MCF 10A (cell line): ENCODE results near the gene GPSM1. TPM values are rescaled to one million over a fixed set of nuclear protein-coding genes. Genes with fewer than 3 reads are reported as not detected.

Source experiments
- BruUV-seq: library from RNA; stranded (reverse); fragments of 400-500 nt; replicated peaks from 2 replicates; lab custom pipeline; 2021; lab: Mats Ljungman, UMichigan
- CTCF ChIA-PET: fragments of 300-600 bp; sonication (Branson Sonifier 250); formaldehyde crosslinking; extraction: SDS; loops from one replicate; lab custom pipeline; 2021; ENCODE audit warnings: antibody characterized with exemption, inconsistent platforms; lab: Yijun Ruan, JAX
- POLR2A ChIA-PET: fragments of 300-600, 350-650 bp; sonication (Branson Sonifier 250); formaldehyde crosslinking; extraction: SDS; loops from one replicate; lab custom pipeline; 2020; ENCODE audit warnings: antibody characterized with exemption, inconsistent platforms; lab: Yijun Ruan, JAX
- DNase-seq: peaks from one replicate; pipeline ENCODE4 v3.0.0-alpha.2; 2018; ENCODE audit not compliant: unreplicated experiment
- H3K27ac Mint-ChIP-seq: one replicate; pipeline ENCODE4 v1.8.0; 2022; ENCODE audit warnings: mild to moderate bottlenecking, low read depth, mixed read lengths; ENCODE audit not compliant: unreplicated experiment
- H3K27me3 Mint-ChIP-seq: one replicate; pipeline ENCODE4 v1.8.0; 2022; ENCODE audit warnings: mixed read lengths; ENCODE audit not compliant: insufficient read depth, unreplicated experiment
- H3K36me3 Mint-ChIP-seq: one replicate; pipeline ENCODE4 v1.8.0; 2022; ENCODE audit warnings: mild to moderate bottlenecking, moderate library complexity, mixed read lengths; ENCODE audit not compliant: insufficient read depth, unreplicated experiment
- H3K4me1 Mint-ChIP-seq: one replicate; pipeline ENCODE4 v1.8.0; 2022; ENCODE audit warnings: mixed read lengths; ENCODE audit not compliant: insufficient read depth, unreplicated experiment
- H3K4me3 Mint-ChIP-seq: one replicate; pipeline ENCODE4 v1.8.0; 2022; ENCODE audit warnings: mild to moderate bottlenecking, moderate library complexity, mixed read lengths; ENCODE audit not compliant: unreplicated experiment
- H3K9me3 Mint-ChIP-seq: one replicate; pipeline ENCODE4 v1.8.0; 2022; ENCODE audit warnings: mixed read lengths; ENCODE audit not compliant: unreplicated experiment
- intact Hi-C: fragments of 100-400 bp; cut with micrococcal nuclease; formaldehyde crosslinking; loops from 2 replicates; pipeline ENCODE4 v1.14.1; 2022
- total RNA-seq: library from RNA; stranded (reverse); gene quantifications from 2 replicates; pipeline ENCODE4 v1.2.3, GENCODE V29; 2022
- TF ChIP-seq, protein P1 (sequence below): fragments of 200-600 bp; IDR thresholded peaks from one replicate; pipeline ENCODE4 v1.8.0; 2022; ENCODE audit warnings: antibody characterized with exemption, mild to moderate bottlenecking; ENCODE audit not compliant: unreplicated experiment

GPSM1 gene
- total RNA-seq, 1 experiment from 2014 or later, result 15.5 TPM

DNA sequence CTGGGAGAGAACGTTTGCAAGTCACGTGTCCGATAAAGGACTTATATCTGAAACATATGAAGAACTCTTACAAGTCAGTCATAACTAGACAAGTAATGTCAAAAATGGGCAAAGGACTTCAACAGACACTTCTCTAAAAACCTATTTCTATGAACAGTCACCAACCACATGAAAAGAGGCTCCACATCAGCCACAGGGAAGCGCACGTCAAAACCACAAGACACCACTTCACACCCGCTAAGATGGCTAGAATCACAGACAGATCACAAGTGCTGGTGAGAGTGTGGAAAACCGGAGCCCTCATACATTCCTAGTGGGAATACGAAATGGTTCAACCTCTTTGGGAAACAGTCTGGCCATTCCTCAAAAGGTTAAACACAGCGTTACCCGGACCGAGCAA, 57.7 kb downstream of the GPSM1 start:
- no peaks in the 10 kb centered on the region for H3K27me3 Mint-ChIP-seq
- H3K4me3 Mint-ChIP-seq, result no peak overlapping the region
- H3K36me3 Mint-ChIP-seq, result peaks cover 69% of the 10 kb centered on the region
- H3K4me1 Mint-ChIP-seq, result no peaks in the 10 kb centered on the region
- ChIA-PET POLR2A (interaction anchor here (0.8 to 1.1 kb wide), 2 partner anchors 8 to 40 kb away, joined by 3 read pairs; no protein-coding TSS in a partner anchor), CTCF (interaction anchor here (1.3 kb wide), 1 partner anchor 22 kb away, joined by 4 read pairs; the partner anchor contains the start of gene DNLZ)
- TF ChIP-seq, protein P1, sequence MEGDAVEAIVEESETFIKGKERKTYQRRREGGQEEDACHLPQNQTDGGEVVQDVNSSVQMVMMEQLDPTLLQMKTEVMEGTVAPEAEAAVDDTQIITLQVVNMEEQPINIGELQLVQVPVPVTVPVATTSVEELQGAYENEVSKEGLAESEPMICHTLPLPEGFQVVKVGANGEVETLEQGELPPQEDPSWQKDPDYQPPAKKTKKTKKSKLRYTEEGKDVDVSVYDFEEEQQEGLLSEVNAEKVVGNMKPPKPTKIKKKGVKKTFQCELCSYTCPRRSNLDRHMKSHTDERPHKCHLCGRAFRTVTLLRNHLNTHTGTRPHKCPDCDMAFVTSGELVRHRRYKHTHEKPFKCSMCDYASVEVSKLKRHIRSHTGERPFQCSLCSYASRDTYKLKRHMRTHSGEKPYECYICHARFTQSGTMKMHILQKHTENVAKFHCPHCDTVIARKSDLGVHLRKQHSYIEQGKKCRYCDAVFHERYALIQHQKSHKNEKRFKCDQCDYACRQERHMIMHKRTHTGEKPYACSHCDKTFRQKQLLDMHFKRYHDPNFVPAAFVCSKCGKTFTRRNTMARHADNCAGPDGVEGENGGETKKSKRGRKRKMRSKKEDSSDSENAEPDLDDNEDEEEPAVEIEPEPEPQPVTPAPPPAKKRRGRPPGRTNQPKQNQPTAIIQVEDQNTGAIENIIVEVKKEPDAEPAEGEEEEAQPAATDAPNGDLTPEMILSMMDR, result no peak
- H3K9me3 Mint-ChIP-seq, result no peaks in the 10 kb centered on the region
- no TSS peak for BruUV-seq
- H3K27ac Mint-ChIP-seq, result no peak overlapping the region
- intact Hi-C loops, result no loop called here
- no peak for DNase-seq

DNA sequence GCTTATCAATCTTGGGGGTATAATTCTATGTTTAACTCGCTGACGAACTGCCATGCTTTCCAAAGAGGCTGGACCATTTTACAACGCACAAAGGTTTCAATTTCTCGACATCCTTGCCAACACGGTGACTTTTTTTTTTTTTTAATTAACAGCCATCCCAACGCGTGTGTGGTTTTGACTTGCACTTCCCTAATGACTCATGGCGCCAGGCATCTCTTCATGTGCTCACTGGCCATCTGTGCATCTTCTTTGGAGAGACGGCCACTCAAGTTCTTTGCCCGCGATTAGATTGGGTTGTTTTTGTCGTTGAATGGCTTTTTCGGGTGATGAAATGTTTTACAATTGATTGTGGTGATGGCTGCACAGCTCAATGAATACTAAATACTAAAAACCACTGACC, 58.7 kb downstream of the GPSM1 start:
- TF ChIP-seq, protein P1, result no peak
- CTCF ChIA-PET, result interaction anchor here (1.3 kb wide), 1 partner anchor 23 kb away, joined by 4 read pairs; the partner anchor contains the start of gene DNLZ
- Mint-ChIP-seq H3K4me1 (no peaks in the 10 kb centered on the region), H3K27me3 (no peaks in the 10 kb centered on the region), H3K4me3 (no peak overlapping the region), H3K36me3 (peaks cover 79% of the 10 kb centered on the region), H3K27ac (no peak overlapping the region), H3K9me3 (no peaks in the 10 kb centered on the region)
- no peak for DNase-seq
- BruUV-seq, result no TSS peak
- intact Hi-C loops, result no loop called here
- POLR2A ChIA-PET, result no interaction called here

DNA sequence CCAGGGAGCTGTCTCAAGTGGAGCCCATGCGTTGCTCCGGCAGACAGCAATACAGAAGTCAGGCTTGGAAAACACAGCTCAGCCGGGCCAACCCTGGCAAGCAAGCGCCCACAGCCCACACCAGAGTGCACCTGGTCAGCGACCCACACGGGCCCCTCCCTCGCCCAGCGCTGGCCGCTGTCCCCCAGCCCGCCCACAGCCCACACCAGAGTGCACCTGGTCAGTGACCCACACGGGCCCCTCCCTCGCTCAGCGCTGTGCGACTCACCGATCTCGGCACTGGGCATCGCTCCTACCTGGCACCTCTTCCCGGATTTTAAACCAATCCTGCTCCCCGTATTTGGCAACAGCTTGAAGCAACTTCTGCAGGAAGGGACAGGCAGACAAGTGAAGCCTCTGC, 59.9 kb downstream of the GPSM1 start:
- no peaks in the 10 kb centered on the region for H3K27me3 Mint-ChIP-seq
- H3K36me3 Mint-ChIP-seq, result peaks cover 81% of the 10 kb centered on the region
- no peak overlapping the region for H3K27ac Mint-ChIP-seq

DNA sequence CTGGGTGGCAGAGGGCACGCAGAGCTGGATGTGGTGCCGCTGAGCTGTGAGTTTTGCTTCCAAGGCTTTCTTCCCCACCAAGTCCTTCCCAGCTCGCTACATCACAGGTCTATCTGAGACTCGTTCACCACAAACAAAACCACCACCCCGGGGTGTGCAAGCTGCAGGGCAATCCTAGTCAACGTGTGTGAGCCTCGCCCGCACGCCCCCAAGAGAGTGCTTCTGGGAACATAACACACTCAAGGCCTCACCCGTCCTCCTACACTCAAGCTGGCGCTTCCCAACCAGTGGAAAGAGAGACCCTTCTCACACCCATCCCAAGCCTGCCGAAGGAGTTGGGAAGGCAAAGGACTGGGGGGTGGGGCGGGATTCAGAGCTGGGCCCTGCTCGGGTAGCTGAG, 62.1 kb downstream of the GPSM1 start:
- intact Hi-C loops, result no loop called here
- H3K27me3 Mint-ChIP-seq, result no peaks in the 10 kb centered on the region
- no peak overlapping the region for H3K4me3 Mint-ChIP-seq
- TF ChIP-seq, protein P1, result no peak
- BruUV-seq, result no TSS peak
- no peaks in the 10 kb centered on the region for H3K9me3 Mint-ChIP-seq
- H3K36me3 Mint-ChIP-seq, result peaks cover 85% of the 10 kb centered on the region
- no peak overlapping the region for H3K27ac Mint-ChIP-seq
- POLR2A ChIA-PET, result no interaction called here
- CTCF ChIA-PET, result interaction anchor here (0.6 to 2.4 kb wide), 7 partner anchors 11 to 283 kb away, joined by 3 to 9 read pairs (median 4); partner anchors contain the start of gene DNLZ
- DNase-seq, result no peak
- H3K4me1 Mint-ChIP-seq, result no peaks in the 10 kb centered on the region

More for the DNA sequence above, 59.9 kb downstream of the GPSM1 start:
- Mint-ChIP-seq H3K9me3 (no peaks in the 10 kb centered on the region), H3K4me1 (no peaks in the 10 kb centered on the region), H3K4me3 (no peak overlapping the region)
- intact Hi-C loops, result no loop called here
- DNase-seq, result no peak
- CTCF ChIA-PET, result interaction anchor here (2.4 kb wide), 1 partner anchor 24 kb away, joined by 9 read pairs; the partner anchor contains the start of gene DNLZ
- no TSS peak for BruUV-seq
- POLR2A ChIA-PET, result no interaction called here
- TF ChIP-seq, protein P1, result no peak
